DOHH2 (cell line): ENCODE data around the gene ABR.

Source experiments
- H3F3A ChIP-seq: fragments of 200-600 bp; sonication (generic), shearing (Covaris generic); 2 replicates; pipeline ENCODE4 v1.6.0; 2016; ENCODE audit warnings: antibody characterized with exemption, mild to moderate bottlenecking; ENCODE audit not compliant: control insufficient read depth, insufficient read depth
- H3K27ac ChIP-seq: fragments of 200-600 bp; sonication (generic); 2 replicates; pipeline ENCODE4 v1.5.1; 2014; ENCODE audit warnings: low read depth, mild to moderate bottlenecking, low read length, moderate library complexity
- H3K27me3 ChIP-seq: fragments of 200-600 bp; sonication (generic); 2 replicates; pipeline ENCODE4 v1.6.1; 2014; ENCODE audit warnings: mild to moderate bottlenecking, low read length, mixed read lengths; ENCODE audit not compliant: control insufficient read depth
- H3K36me3 ChIP-seq: fragments of 200-600 bp; sonication (generic); 2 replicates; pipeline ENCODE4 v1.6.1; 2014; ENCODE audit warnings: mild to moderate bottlenecking, low read length, moderate library complexity, mixed read lengths; ENCODE audit not compliant: control insufficient read depth
- H3K4me1 ChIP-seq: fragments of 200-600 bp; sonication (generic); 2 replicates; pipeline ENCODE4 v1.6.1; 2014; ENCODE audit warnings: mild to moderate bottlenecking, low read length, mixed read lengths; ENCODE audit not compliant: control insufficient read depth
- H3K4me2 ChIP-seq: fragments of 200-600 bp; sonication (generic); 2 replicates; pipeline ENCODE4 v1.6.0; 2014; ENCODE audit warnings: mild to moderate bottlenecking, low read length, moderate library complexity
- H3K4me3 ChIP-seq: fragments of 200-600 bp; sonication (generic); 2 replicates; pipeline ENCODE4 v1.5.1; 2014; ENCODE audit warnings: mild to moderate bottlenecking, low read length, mixed read lengths
- H3K79me2 ChIP-seq: fragments of 200-600 bp; sonication (generic); 2 replicates; pipeline ENCODE4 v1.6.1; 2014; ENCODE audit warnings: mild to moderate bottlenecking, low read length, mixed read lengths; ENCODE audit not compliant: control insufficient read depth
- H3K9me2 ChIP-seq: fragments of 200-600 bp; sonication (generic); replicated peaks from 2 replicates; pipeline ENCODE4 v1.6.1; 2014; ENCODE audit warnings: mild to moderate bottlenecking, low read length, mixed read lengths; ENCODE audit not compliant: control insufficient read depth
- H3K9me3 ChIP-seq: fragments of 200-600 bp; sonication (generic); 2 replicates; pipeline ENCODE4 v1.6.1; 2014; ENCODE audit warnings: antibody characterized with exemption, low read length, mixed read lengths; ENCODE audit not compliant: control insufficient read depth, insufficient read depth
- H4K20me1 ChIP-seq: fragments of 200-600 bp; sonication (generic); 2 replicates; pipeline ENCODE4 v1.6.0; 2014; ENCODE audit warnings: low read depth, mild to moderate bottlenecking, antibody characterized with exemption, low read length, moderate library complexity; ENCODE audit not compliant: control insufficient read depth, insufficient read depth
- CTCF ChIP-seq: fragments of 200-600 bp; sonication (generic); IDR thresholded peaks from one replicate; pipeline ENCODE4 v1.5.1; 2014; ENCODE audit warnings: antibody characterized with exemption, mild to moderate bottlenecking, low read depth, low read length; ENCODE audit not compliant: poor library complexity, severe bottlenecking
- EZH2phosphoT487 ChIP-seq: fragments of 200-600 bp; sonication (generic); IDR thresholded peaks from 2 replicates; pipeline ENCODE4 v1.6.1; 2017; ENCODE audit warnings: borderline replicate concordance, mild to moderate bottlenecking, antibody characterized with exemption, low read length, moderate library complexity, mixed read lengths

Gene ABR

GRCh38 chr17:1027044-1027443, 152.7 kb downstream of the ABR start:
- Histone ChIP-seq H3K9me2 (no peaks in the 10 kb centered on the region), H3K36me3 (peaks cover 25% of the 10 kb centered on the region), H4K20me1 (0 out of 2 replicates have a peak, but pooled peaks cover 3% of the 10 kb centered on the region), H3F3A (no peaks in the 10 kb centered on the region), H3K4me2 (no peak overlapping the region), H3K79me2 (no peaks in the 10 kb centered on the region; the same call in 1 of the 2 replicates), H3K27me3 (no peaks in the 10 kb centered on the region), H3K9me3 (no peaks in the 10 kb centered on the region), H3K4me1 (no peaks in the 10 kb centered on the region), H3K4me3 (no peak overlapping the region), H3K27ac (no peak overlapping the region)
- TF ChIP-seq EZH2phosphoT487 (no peak), CTCF (no peak)

GRCh38 chr17:1026599-1026975, 153.2 kb downstream of the ABR start:
- H3K27me3 ChIP-seq, result no peaks in the 10 kb centered on the region
- TF ChIP-seq CTCF (no peak), EZH2phosphoT487 (no peak)
- 0 out of 2 replicates have a peak, but pooled peaks cover 3% of the 10 kb centered on the region for H4K20me1 ChIP-seq
- H3K4me1 ChIP-seq, result no peaks in the 10 kb centered on the region
- no peak overlapping the region for H3K4me3 ChIP-seq
- H3K4me2 ChIP-seq, result no peak overlapping the region
- H3K9me2 ChIP-seq, result no peaks in the 10 kb centered on the region
- H3K36me3 ChIP-seq, result peaks cover 25% of the 10 kb centered on the region
- no peaks in the 10 kb centered on the region for H3F3A ChIP-seq
- no peaks in the 10 kb centered on the region for H3K9me3 ChIP-seq
- no peak overlapping the region for H3K27ac ChIP-seq
- no peaks in the 10 kb centered on the region; the same call in 1 of the 2 replicates for H3K79me2 ChIP-seq

GRCh38 chr17:1025733-1026598, 153.8 kb downstream of the ABR start:
- no peak overlapping the region for H3K4me2 ChIP-seq
- no peak overlapping the region for H3K4me3 ChIP-seq
- no peaks in the 10 kb centered on the region; the same call in 1 of the 2 replicates for H3K79me2 ChIP-seq
- H3K4me1 ChIP-seq, result no peaks in the 10 kb centered on the region
- H3F3A ChIP-seq, result no peaks in the 10 kb centered on the region
- TF ChIP-seq EZH2phosphoT487 (no peak), CTCF (no peak)
- H3K27me3 ChIP-seq, result no peaks in the 10 kb centered on the region
- H3K27ac ChIP-seq, result no peak overlapping the region
- H3K9me3 ChIP-seq, result no peaks in the 10 kb centered on the region
- H4K20me1 ChIP-seq, result 0 out of 2 replicates have a peak, but pooled peaks cover 3% of the 10 kb centered on the region
- H3K9me2 ChIP-seq, result no peaks in the 10 kb centered on the region
- peaks cover 23% of the 10 kb centered on the region for H3K36me3 ChIP-seq
